ENCODE data around the gene LIN37. TPM values are rescaled to one million over a fixed set of nuclear protein-coding genes. Genes with fewer than 3 reads are reported as not detected.

LIN37 gene, protein sequence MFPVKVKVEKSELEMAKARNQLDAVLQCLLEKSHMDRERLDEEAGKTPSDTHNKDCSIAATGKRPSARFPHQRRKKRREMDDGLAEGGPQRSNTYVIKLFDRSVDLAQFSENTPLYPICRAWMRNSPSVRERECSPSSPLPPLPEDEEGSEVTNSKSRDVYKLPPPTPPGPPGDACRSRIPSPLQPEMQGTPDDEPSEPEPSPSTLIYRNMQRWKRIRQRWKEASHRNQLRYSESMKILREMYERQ
- 12.9 TPM for total RNA-seq
- long read RNA-seq, partial matches to known transcripts, result 1 of 11 reads
- long read RNA-seq, other reads (novel, unspliced or antisense), result 9 of 11 reads

- peak; percentile 99 for DNase-seq (ENCODE audit: low spot score)
These were observed at the start of gene LIN37 for GRCh38 chr19:35748106-35749020. Gene LIN37 (plus strand): TSS chr19:35748576. CDS start chr19:35748725, 149 bp downstream.

GRCh38 chr19:35702223-35703012 is 46.0 kb upstream of the LIN37 start:
- DNase-seq (ENCODE audit: low spot score), result peak; percentile 95

- DNase-seq (ENCODE audit: low spot score), result no peak
These were observed 45.0 kb upstream of the LIN37 start for GRCh38 chr19:35703343-35703742.

- DNase-seq (ENCODE audit: low spot score), result no peak
These were observed 44.2 kb upstream of the LIN37 start, which contains the start of gene ZBTB32 for GRCh38 chr19:35704218-35704617. Gene ZBTB32 (plus strand): TSS chr19:35704558. CDS start chr19:35714627, 10,069 bp downstream.

DNA sequence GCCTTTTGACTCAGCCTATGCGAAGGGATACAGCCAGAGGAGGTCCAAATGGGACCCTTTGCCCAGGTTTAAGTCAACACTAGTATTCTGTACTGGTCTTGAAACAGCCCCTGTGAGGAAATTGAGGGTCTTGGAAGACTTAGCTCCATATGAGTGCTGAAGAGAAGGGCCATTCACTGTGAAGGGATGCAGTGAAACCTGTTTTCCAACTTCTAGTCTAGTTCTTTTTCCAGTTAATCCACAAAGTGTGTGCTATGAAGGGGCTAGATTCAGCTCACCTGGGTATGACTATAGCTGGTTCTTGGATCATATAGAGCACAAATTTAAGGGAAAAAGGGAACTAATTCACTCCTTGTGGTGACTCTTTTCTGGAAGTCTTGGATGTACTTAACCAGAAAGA is 40.0 kb upstream of the LIN37 start:
- no peak for DNase-seq (ENCODE audit: low spot score)

DNA sequence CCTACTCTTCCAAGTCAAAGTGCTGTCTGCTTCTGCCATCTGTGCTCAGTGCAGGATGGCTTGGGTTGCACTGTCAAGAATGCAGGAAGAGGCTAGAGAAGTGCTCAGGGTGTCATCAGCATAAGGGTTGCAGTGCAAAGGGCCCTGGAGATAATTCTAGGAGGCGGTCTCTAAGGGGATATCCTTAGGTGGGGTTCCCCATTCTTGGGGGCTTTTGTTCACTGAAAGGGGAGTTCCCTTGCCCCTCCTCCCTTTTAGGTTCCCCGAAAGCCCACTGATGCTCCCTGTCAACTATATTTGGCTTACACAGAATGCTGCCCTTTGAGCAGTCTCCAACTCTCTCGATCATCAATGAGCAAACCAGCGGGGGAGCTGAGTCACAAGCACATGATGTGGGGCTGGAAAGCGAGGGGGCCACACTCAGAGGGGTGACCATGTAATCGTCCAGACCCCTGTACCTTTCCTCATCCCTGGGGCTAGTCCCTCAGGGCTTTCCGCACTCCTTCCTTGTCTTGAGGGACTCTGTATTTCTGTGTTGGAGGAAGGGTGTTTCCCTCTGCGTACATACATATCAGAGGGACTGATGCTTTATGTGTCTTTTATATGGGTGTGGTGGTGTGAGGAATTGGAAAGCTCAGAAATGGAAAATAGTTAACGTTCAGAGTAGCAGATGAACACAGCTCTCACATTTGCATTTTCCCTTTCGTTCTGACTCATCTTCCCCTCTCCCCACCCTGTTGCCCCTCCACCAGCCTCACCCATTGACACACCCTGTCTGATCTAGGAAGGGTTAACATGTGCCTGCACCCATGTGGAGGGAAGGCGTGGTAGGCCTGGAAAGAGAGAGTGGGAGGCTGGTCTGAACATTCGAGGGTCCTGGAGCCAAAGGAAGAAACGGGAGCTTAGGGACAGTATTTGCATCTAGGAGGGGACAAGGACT is 37.3 kb upstream of the LIN37 start:
- no peak for DNase-seq (ENCODE audit: low spot score)

DNA sequence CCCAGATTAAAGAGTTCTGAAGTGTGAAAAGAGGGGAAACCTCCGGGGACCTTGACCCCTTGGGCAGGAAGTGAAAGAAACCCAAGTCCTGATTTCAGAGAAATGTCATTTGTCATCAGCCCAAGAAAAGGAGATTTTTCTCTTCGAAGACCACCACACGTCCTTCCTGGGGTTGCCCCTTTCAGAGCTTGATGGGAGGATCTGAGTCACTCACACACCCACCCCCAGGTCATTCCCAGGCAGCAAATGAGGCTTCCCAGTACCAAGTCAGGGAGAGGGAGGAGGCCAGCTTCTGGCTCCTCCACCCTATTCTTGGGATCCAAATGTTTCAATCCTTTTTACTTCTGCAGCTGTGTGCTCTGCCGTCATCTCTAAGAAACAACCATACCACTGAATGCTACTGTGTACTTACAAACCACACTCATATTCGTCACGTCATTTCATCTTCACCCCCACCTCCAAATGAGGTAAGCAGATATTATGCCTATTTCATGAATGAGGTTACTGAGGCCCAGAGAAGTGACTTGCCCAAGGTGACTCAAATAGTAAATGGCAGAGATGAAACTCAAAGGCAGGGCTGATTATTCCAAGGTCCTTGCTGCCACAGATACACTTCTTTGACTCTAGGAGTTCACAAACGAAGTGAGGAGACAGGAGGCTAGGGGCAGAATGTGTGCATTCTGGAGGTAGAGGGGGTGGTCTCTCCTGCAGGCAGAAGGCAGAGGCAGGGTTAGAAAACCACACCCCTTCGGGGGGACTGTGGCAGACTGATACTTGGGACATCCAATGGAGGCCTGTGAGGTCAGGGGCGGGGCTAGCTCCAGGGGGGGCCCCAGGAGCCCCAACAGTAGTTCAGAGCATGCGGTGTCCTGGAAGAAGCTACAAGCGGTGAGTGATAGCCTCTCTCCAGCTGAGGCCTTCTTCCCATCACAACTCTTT is 35.5 kb upstream of the LIN37 start:
- no peak for DNase-seq (ENCODE audit: low spot score)

- DNase-seq (ENCODE audit: low spot score), result no peak
These were observed 34.9 kb upstream of the LIN37 start for GRCh38 chr19:35713506-35713850.

- DNase-seq (ENCODE audit: low spot score), result no peak
These were observed 34.4 kb upstream of the LIN37 start for GRCh38 chr19:35713904-35714495.

DNA sequence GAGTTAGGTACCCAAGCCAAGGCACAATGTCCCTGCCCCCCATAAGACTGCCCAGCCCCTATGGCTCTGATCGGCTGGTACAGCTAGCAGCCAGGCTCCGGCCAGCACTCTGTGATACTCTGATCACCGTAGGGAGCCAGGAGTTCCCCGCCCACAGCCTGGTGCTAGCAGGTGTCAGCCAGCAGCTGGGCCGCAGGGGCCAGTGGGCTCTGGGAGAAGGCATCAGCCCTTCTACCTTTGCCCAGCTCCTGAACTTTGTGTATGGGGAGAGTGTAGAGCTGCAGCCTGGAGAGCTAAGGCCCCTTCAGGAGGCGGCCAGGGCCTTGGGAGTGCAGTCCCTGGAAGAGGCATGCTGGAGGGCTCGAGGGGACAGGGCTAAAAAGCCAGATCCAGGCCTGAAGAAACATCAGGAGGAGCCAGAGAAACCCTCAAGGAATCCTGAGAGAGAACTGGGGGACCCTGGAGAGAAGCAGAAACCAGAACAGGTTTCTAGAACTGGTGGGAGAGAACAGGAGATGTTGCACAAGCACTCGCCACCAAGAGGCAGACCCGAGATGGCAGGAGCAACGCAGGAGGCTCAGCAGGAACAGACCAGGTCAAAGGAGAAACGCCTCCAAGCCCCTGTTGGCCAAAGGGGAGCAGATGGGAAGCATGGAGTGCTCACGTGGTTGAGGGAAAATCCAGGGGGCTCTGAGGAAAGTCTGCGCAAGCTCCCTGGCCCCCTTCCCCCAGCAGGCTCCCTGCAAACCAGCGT is 33.6 kb upstream of the LIN37 start:
- DNase-seq (ENCODE audit: low spot score), result no peak

DNA sequence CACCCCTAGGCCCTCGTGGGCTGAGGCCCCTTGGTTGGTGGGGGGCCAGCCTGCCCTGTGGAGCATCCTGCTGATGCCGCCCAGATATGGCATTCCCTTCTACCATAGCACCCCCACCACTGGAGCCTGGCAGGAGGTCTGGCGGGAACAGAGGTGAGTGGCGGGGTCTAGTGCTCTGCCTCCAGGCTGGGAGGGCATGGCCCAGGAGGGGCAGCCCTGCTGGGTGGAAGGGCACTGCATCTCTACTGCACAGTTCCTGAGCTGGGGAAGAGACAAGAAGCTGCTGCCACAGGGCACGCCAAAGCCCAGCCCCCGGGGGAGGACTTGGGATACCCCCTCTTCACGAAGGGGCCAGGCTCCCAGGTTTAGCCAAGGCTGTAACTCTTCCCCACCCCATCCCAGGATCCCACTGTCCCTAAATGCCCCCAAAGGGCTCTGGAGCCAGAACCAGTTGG is 33.0 kb upstream of the LIN37 start:
- no peak for DNase-seq (ENCODE audit: low spot score)

DNA sequence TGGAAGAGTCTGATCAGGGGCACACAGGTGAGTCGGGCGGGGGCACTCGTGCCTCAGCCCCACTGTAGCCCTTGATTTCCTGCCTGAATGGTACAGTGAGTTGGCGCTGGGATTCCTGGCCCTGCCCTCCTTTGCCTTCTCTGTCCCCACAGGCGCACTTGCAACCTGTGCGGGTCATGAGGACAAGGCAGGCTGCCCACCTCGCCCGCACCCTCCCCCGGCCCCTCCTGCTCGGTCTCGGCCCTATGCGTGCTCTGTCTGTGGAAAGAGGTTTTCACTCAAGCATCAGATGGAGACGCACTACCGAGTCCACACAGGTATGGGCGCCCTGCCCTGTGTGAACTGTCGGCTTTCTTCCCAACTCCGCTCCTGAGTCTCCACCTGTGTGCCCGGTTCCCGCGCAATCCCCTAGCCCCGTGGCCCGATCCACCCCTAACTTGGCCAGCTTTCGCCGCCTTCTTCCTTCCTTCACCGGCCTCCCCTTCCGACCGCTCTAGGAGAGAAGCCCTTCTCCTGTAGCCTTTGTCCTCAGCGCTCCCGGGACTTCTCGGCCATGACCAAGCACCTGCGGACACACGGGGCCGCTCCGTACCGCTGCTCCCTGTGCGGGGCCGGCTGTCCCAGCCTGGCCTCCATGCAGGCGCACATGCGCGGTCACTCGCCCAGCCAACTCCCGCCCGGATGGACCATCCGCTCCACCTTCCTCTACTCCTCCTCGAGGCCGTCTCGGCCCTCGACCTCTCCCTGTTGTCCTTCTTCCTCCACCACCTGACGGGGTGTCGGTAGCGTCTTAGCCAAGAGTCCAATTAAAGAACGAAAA is 32.2 kb upstream of the LIN37 start:
- no peak for DNase-seq (ENCODE audit: low spot score)

DNA sequence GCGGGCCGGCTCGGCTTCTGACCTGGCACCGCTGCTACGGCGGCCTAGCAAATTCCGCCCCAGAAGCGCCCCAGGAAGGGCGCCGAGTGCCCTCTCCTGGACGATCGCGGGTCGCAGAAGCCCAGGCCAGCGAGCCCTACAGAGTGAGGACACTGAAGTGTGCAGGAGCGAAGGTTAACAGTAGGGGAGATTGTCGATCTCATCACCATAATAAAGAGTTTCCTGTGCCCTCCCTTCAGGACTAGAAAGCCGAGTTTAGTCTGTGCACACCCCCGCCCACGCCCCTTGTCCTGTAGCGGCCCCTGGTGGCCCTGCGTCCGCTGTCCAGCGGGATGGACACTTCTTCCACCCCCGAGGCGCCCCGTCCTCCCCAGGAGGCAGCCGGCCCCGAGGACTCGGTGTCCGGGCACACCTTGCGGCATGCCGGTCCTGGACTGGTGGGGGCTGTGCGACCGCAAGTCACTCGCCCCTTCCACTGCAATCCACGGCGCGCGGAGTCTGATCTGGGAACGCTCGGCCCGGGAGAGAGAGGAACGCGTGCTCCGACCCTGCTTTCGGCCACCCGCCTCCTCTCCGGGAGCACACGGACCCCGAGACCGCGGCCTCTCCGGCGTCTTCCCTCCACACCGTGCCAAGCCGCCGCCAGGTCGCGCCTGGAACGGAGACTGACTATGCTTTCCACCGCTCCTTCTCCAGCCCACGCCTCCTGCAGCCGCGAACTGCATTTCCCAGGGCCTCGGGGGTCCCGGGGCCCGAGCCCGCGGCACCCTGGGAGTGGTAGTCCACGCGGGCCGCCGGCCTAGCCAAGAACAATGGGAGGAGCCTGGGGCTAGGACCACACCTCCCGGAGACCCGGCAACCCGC is 31.3 kb upstream of the LIN37 start:
- DNase-seq (ENCODE audit: low spot score), result peak; percentile 97

- DNase-seq (ENCODE audit: low spot score), result no peak
These were observed 30.6 kb upstream of the LIN37 start, which contains the start of gene KMT2B for GRCh38 chr19:35717665-35718344. Gene KMT2B (plus strand): TSS chr19:35718003. CDS start chr19:35718019, 16 bp downstream.

- DNase-seq (ENCODE audit: low spot score), result no peak
These were observed 29.9 kb upstream of the LIN37 start for GRCh38 chr19:35718345-35719041.
